HCT116 (cell line): ENCODE measurements around the gene INPP5J. TPM values are rescaled to one million over a fixed set of nuclear protein-coding genes. Genes with fewer than 3 reads are reported as not detected.

Source experiments
- ATAC-seq: fragments of 200-7000 bp; cut with Tn5 transposase; 2 replicates; pipeline ENCODE4 v1.9.1; 2020; ENCODE audit warnings: mild to moderate bottlenecking, moderate library complexity
- BruUV-seq: library from RNA; stranded (reverse); fragments of 400-500 nt; replicated peaks from 2 replicates; lab custom pipeline; 2021; lab: Mats Ljungman, UMichigan
- CTCF ChIA-PET: fragments of 300-600 bp; sonication (Branson Sonifier 250); formaldehyde crosslinking; loops from one replicate; lab custom pipeline; 2021; ENCODE audit warnings: antibody characterized with exemption; lab: Charles Lee
- POLR2A ChIA-PET: fragments of 300-600, 350-600 bp; sonication (Branson Sonifier 250); formaldehyde crosslinking; loops from one replicate; lab custom pipeline; 2021; ENCODE audit warnings: antibody characterized with exemption; lab: Charles Lee
- RAD21 ChIA-PET, 2 experiments: fragments of 300-600 bp; sonication (Branson Sonifier 250); formaldehyde crosslinking; loops; one replicate each; lab custom pipeline; 2023; ENCODE audit warnings: low total read pairs in 2 of 2; ENCODE audit not compliant: uncharacterized antibody in 2 of 2, unreplicated experiment in 2 of 2, low non-redundant PET in 1 of 2; lab: Charles Lee
- DNase-seq: peaks from one replicate; pipeline ENCODE4 v3.0.0-alpha.2; 2010; ENCODE audit warnings: low read depth, low spot score
- H2AFZ ChIP-seq: fragments of 200-600 bp; shearing (Covaris generic), sonication (generic); 2 replicates; pipeline ENCODE4 v1.6.1; 2017; ENCODE audit warnings: low read depth, mixed run types, mixed read lengths, antibody characterized with exemption, low read length; ENCODE audit not compliant: poor library complexity, severe bottlenecking
- H3K27ac ChIP-seq: 2 replicates; pipeline ENCODE4 v1.5.1; 2012; ENCODE audit warnings: low read depth, low read length
- H3K27me3 ChIP-seq: fragments of 200-600 bp; sonication (generic); 2 replicates; pipeline ENCODE4 v1.6.1; 2016; ENCODE audit warnings: mixed run types, low read length, mixed read lengths; ENCODE audit not compliant: insufficient read depth
- H3K36me3 ChIP-seq, 2 experiments: fragments of 200-500 bp in 1 of 2; fragments of 200-600 bp in 1 of 2; sonication (Bioruptor generic) in 1 of 2; sonication (generic) in 1 of 2; 2 replicates each; pipeline versions ENCODE4 v1.5.1 to v1.6.1; 2014 to 2016; ENCODE audit warnings: low read length in 2 of 2, inconsistent platforms in 1 of 2, mixed read lengths in 1 of 2, mixed run types in 1 of 2; ENCODE audit not compliant: insufficient read depth in 2 of 2, control insufficient read depth in 1 of 2
- H3K4me1 ChIP-seq, 2 experiments: fragments of 200-600 bp in 1 of 2; sonication (generic) in 1 of 2; 2 replicates each; pipeline versions ENCODE4 v1.5.1 to v1.6.1; 2012 to 2017; ENCODE audit warnings: low read length in 2 of 2, inconsistent platforms in 1 of 2, mild to moderate bottlenecking in 1 of 2, mixed read lengths in 1 of 2, mixed run types in 1 of 2, moderate library complexity in 1 of 2; ENCODE audit not compliant: insufficient read depth in 2 of 2, control insufficient read depth in 1 of 2
- H3K4me2 ChIP-seq: fragments of 200-600 bp; sonication (generic); 2 replicates; pipeline ENCODE4 v1.6.1; 2017; ENCODE audit warnings: mixed run types, low read length, mixed read lengths
- H3K4me3 ChIP-seq, 2 experiments: fragments of 200-600 bp in 1 of 2; sonication (generic) in 1 of 2; replicated peaks in 1 of 2; 2 replicates each; pipeline ENCODE4 v1.5.1; 2011 to 2016; ENCODE audit warnings: low read length in 2 of 2, control low read depth in 1 of 2, low read depth in 1 of 2, mild to moderate bottlenecking in 1 of 2, mixed read lengths in 1 of 2, mixed run types in 1 of 2
- H3K79me2 ChIP-seq: fragments of 200-600 bp; sonication (generic); 2 replicates; pipeline ENCODE4 v1.6.1; 2017; ENCODE audit warnings: mild to moderate bottlenecking, mixed run types, low read length, moderate library complexity, mixed read lengths; ENCODE audit not compliant: insufficient read depth
- H3K9ac ChIP-seq: fragments of 200-600 bp; sonication (generic); 2 replicates; pipeline ENCODE4 v1.6.1; 2016; ENCODE audit warnings: low read length, mixed read lengths
- H3K9me2 ChIP-seq: fragments of 200-600 bp; sonication (generic), shearing (Covaris generic); 2 replicates; pipeline ENCODE4 v1.6.1; 2017; ENCODE audit warnings: mixed run types, mild to moderate bottlenecking, moderate library complexity; ENCODE audit not compliant: insufficient read depth
- H3K9me3 ChIP-seq, 2 experiments: fragments of 200-500 bp in 1 of 2; fragments of 200-600 bp in 1 of 2; sonication (Bioruptor generic) in 1 of 2; sonication (generic) in 1 of 2; 2 replicates each; pipeline ENCODE4 v1.6.1; 2014 to 2017; ENCODE audit warnings: low read length in 2 of 2, mixed read lengths in 2 of 2, inconsistent platforms in 1 of 2, low read depth in 1 of 2, mild to moderate bottlenecking in 1 of 2, mixed run types in 1 of 2, moderate library complexity in 1 of 2; ENCODE audit not compliant: control insufficient read depth in 1 of 2, insufficient read depth in 1 of 2
- H4K20me1 ChIP-seq: fragments of 200-600 bp; sonication (generic), shearing (Covaris generic); 2 replicates; pipeline ENCODE4 v1.6.1; 2017; ENCODE audit warnings: mixed run types, mild to moderate bottlenecking, moderate library complexity; ENCODE audit not compliant: insufficient read depth
- CBX3 ChIP-seq: IDR thresholded peaks from 2 replicates; pipeline ENCODE4 v1.6.1; 2012; ENCODE audit warnings: low read depth
- EZH2 ChIP-seq: fragments of 200-600 bp; sonication (generic); IDR thresholded peaks from 2 replicates; pipeline ENCODE4 v1.6.1; 2017; ENCODE audit warnings: antibody characterized with exemption, mixed run types
- FOSL1 ChIP-seq: IDR thresholded peaks from 2 replicates; pipeline ENCODE4 v1.6.1; 2012; ENCODE audit warnings: low read depth
- POLR2A ChIP-seq: IDR thresholded peaks from 2 replicates; pipeline ENCODE4 v1.7.0; 2011; ENCODE audit warnings: borderline replicate concordance; ENCODE audit not compliant: insufficient read depth, insufficient read length; ENCODE audit errors: extremely low read depth
- POLR2AphosphoS5 ChIP-seq: IDR thresholded peaks from 2 replicates; pipeline ENCODE4 v1.6.1; 2011; ENCODE audit warnings: mild to moderate bottlenecking, low read depth, low read length, moderate library complexity
- RAD21 ChIP-seq: IDR thresholded peaks from 2 replicates; pipeline ENCODE4 v1.6.1; 2012; ENCODE audit warnings: low read depth, mild to moderate bottlenecking
- SIN3A ChIP-seq: IDR thresholded peaks from 2 replicates; pipeline ENCODE4 v1.6.1; 2012; ENCODE audit warnings: low read depth
- SP1 ChIP-seq: IDR thresholded peaks from 2 replicates; pipeline ENCODE4 v1.6.1; 2012; ENCODE audit warnings: low read depth
- SRF ChIP-seq: IDR thresholded peaks from 2 replicates; pipeline ENCODE4 v1.6.1; 2012; ENCODE audit warnings: low read depth
- ZNF274 ChIP-seq: fragments of 200-500 bp; sonication (Bioruptor generic); IDR thresholded peaks from 2 replicates; pipeline ENCODE4 v1.6.1; 2014; ENCODE audit warnings: mild to moderate bottlenecking, low read depth, low read length, inconsistent platforms
- intact Hi-C: fragments of 100-400 bp; cut with micrococcal nuclease; formaldehyde crosslinking; loops from 2 replicates; pipeline ENCODE4 v1.10.0; 2022
- total RNA-seq: library from RNA; stranded (reverse); gene quantifications from one replicate; pipeline ENCODE4 v1.2.1, GENCODE V29; 2021; ENCODE audit not compliant: unreplicated experiment
- TF ChIP-seq, protein P1 (sequence below): IDR thresholded peaks from 2 replicates; pipeline ENCODE4 v1.6.1; 2012; ENCODE audit warnings: low read depth
- TF ChIP-seq, protein P2 (sequence below), 3 experiments: fragments of 200-600 bp in 1 of 3; sonication (generic) in 1 of 3; IDR thresholded peaks in 2 of 3; conservative IDR thresholded peaks in 1 of 3; 2 replicates each; pipeline ENCODE4 v1.5.1; 2012 to 2017; ENCODE audit warnings: low read depth in 2 of 3, low read length in 2 of 3, antibody characterized with exemption in 1 of 3, borderline replicate concordance in 1 of 3, control low read depth in 1 of 3, mild to moderate bottlenecking in 1 of 3, mixed read lengths in 1 of 3, mixed run types in 1 of 3, moderate library complexity in 1 of 3; ENCODE audit not compliant: insufficient read depth in 1 of 3

INPP5J gene
- total RNA-seq, 1 experiment from 2014 or later, result 8.9 TPM

DNA sequence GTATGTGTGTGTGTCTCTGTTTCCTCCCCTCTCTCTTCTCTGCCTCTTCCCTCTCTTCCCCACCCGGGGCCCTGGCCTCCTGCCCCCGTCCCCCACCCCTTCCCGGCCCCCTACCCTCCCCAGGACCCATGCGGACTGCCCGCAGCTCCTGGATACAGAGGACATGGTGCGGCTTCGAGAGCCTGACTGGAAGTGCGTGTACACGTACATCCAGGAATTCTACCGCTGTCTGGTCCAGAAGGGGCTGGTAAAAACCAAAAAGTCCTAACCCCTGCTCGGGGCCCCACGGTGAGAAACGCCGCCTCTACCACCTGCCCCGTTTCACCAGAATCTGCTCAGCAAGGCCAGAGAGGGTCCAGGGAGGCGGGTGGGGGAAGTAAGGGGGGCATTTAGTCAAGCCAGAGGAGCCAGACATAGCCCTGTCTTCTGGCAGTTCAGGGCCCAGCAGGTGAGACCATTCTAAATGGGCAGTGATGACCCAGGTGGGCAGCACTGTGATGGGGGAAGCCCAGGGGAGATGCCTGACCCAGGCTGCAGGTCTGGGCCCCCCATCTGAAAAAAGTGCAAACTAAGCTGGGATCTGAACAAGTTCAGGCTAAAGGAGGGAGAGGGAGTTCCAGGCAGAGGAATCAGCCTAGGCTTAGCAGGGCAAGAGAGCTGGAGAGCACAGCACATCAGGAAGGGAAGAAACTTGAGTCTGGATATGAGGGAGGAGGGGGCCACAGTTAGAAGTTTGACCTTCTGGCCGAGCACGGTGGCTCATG lies 21.8 kb upstream of the INPP5J start:
- Histone ChIP-seq H3K9me3 (no peaks in the 10 kb centered on the region), H3K36me3 (peaks cover 21 to 45% of the 10 kb centered on the region in 2 experiments), H3K27ac (no peak overlapping the region), H3K4me3 (no peak overlapping the region), H2AFZ (no peak overlapping the region), H3K4me2 (no peak overlapping the region), H3K9ac (no peak overlapping the region)
- CTCF ChIA-PET, result no interaction called here
- BruUV-seq, result no TSS peak
- ATAC-seq (no peak), DNase-seq (no peak)
- intact Hi-C loops, result no loop called here
- TF ChIP-seq FOSL1 (no peak), SIN3A (no peak), POLR2AphosphoS5 (no peak), ZNF274 (no peak), SP1 (no peak), EZH2 (no peak), RAD21 (no peak), CBX3 (no peak), SRF (no peak), POLR2A (no peak)
- TF ChIP-seq, protein P1, sequence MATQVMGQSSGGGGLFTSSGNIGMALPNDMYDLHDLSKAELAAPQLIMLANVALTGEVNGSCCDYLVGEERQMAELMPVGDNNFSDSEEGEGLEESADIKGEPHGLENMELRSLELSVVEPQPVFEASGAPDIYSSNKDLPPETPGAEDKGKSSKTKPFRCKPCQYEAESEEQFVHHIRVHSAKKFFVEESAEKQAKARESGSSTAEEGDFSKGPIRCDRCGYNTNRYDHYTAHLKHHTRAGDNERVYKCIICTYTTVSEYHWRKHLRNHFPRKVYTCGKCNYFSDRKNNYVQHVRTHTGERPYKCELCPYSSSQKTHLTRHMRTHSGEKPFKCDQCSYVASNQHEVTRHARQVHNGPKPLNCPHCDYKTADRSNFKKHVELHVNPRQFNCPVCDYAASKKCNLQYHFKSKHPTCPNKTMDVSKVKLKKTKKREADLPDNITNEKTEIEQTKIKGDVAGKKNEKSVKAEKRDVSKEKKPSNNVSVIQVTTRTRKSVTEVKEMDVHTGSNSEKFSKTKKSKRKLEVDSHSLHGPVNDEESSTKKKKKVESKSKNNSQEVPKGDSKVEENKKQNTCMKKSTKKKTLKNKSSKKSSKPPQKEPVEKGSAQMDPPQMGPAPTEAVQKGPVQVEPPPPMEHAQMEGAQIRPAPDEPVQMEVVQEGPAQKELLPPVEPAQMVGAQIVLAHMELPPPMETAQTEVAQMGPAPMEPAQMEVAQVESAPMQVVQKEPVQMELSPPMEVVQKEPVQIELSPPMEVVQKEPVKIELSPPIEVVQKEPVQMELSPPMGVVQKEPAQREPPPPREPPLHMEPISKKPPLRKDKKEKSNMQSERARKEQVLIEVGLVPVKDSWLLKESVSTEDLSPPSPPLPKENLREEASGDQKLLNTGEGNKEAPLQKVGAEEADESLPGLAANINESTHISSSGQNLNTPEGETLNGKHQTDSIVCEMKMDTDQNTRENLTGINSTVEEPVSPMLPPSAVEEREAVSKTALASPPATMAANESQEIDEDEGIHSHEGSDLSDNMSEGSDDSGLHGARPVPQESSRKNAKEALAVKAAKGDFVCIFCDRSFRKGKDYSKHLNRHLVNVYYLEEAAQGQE, result no peak
- TF ChIP-seq, protein P2, sequence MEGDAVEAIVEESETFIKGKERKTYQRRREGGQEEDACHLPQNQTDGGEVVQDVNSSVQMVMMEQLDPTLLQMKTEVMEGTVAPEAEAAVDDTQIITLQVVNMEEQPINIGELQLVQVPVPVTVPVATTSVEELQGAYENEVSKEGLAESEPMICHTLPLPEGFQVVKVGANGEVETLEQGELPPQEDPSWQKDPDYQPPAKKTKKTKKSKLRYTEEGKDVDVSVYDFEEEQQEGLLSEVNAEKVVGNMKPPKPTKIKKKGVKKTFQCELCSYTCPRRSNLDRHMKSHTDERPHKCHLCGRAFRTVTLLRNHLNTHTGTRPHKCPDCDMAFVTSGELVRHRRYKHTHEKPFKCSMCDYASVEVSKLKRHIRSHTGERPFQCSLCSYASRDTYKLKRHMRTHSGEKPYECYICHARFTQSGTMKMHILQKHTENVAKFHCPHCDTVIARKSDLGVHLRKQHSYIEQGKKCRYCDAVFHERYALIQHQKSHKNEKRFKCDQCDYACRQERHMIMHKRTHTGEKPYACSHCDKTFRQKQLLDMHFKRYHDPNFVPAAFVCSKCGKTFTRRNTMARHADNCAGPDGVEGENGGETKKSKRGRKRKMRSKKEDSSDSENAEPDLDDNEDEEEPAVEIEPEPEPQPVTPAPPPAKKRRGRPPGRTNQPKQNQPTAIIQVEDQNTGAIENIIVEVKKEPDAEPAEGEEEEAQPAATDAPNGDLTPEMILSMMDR (IDR thresholded peaks at IDR 0.05 in 2 of 3, conservative IDR thresholded peaks at IDR 0.05 in 1 of 3; ENCODE audit: borderline replicate concordance in 1 of 3, insufficient read depth in 1 of 3, low read depth in 2 of 3, low read length in 2 of 3), result no peak
- TF ChIP-seq, all 23 proteins: peak for 0
- ChIA-PET RAD21 (no interaction called here), POLR2A (no interaction called here)
- Histone ChIP-seq H4K20me1 (no peaks in the 10 kb centered on the region), H3K27me3 (no peaks in the 10 kb centered on the region), H3K9me2 (no peaks in the 10 kb centered on the region), H3K4me1 (peaks cover under 1 to 18% of the 10 kb centered on the region in 2 experiments; a peak in 3 of 4 replicates), H3K79me2 (no peaks in the 10 kb centered on the region; the same call in 1 of the 2 replicates)
